GM12891 (cell line): ENCODE data around the gene CDH5.

Source experiments
- DNase-seq: peaks from one replicate; pipeline ENCODE4 v3.0.0; 2011; ENCODE audit warnings: low spot score; ENCODE audit not compliant: insufficient read length
- FAIRE-seq: peaks from 2 replicates; lab custom pipeline; 2011; peaks lifted over from hg19 to GRCh38; lab: Jason Lieb, UNC
- PAX5 ChIP-seq: IDR thresholded peaks from 2 replicates; pipeline ENCODE4 v1.6.1; 2011; ENCODE audit warnings: low read length, moderate library complexity, mild to moderate bottlenecking; ENCODE audit not compliant: insufficient read depth, severe bottlenecking
- POLR2A ChIP-seq: IDR thresholded peaks from 2 replicates; pipeline ENCODE4 v1.6.1; 2011; ENCODE audit warnings: low read depth, low read length, control low read depth
- POLR2AphosphoS5 ChIP-seq: IDR thresholded peaks from 2 replicates; pipeline ENCODE4 v1.6.1; 2011; ENCODE audit warnings: low read depth, low read length, control low read depth
- POU2F2 ChIP-seq: IDR thresholded peaks from 2 replicates; pipeline ENCODE4 v1.6.1; 2011; ENCODE audit warnings: low read depth, mild to moderate bottlenecking, control low read depth, low read length, moderate library complexity
- SPI1 ChIP-seq: IDR thresholded peaks from 2 replicates; pipeline ENCODE4 v1.6.1; 2011; ENCODE audit warnings: low read depth, low read length, control low read depth
- TAF1 ChIP-seq: IDR thresholded peaks from 2 replicates; pipeline ENCODE4 v1.6.1; 2011; ENCODE audit warnings: low read depth, low read length, control low read depth

CDH5 gene

DNA sequence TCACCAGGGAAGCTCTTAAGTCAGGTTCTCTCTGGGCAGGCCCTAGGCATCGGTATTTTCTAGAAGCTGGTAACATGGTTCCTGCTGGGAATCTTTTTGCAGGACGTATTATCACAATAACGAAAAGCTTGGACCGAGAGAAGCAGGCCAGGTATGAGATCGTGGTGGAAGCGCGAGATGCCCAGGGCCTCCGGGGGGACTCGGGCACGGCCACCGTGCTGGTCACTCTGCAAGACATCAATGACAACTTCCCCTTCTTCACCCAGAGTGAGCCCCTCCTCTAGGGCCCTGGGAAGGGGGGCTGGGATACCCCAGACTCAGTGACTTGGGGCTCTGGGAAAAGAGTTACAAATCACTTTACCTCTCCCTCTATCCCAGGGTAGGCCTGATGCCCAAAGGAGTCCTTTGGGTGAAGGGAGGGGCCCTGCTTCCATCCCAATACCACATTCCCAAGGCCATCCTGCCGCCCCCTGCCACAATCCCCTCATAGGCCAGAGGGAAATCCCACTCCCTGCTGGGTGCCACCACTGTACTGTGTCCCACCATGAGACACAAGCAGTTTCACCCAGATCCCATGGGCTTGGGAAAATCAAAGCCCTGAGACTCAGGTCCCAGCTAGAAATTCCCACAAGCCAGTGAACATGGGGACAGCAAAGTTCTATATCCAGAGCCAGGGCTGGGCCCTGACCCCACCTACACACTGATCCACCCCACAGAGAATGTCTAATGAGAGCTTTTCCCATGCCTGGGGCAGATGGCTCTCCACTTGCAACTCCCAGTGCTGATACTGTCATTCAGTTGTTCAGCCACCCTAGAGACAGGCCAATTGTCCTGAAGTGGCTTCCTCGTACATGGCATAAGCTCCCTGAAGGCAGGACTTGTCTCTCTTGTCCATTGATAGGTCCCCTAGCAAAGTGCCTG lies 23.0 kb downstream of the CDH5 start:
- DNase-seq (no peak), FAIRE-seq (no peak)
- no peak for TF ChIP-seq TAF1
- TF ChIP-seq POLR2AphosphoS5 = no peak
- TF ChIP-seq POLR2A = no peak
- TF ChIP-seq POU2F2 = no peak
- TF ChIP-seq PAX5 = no peak
- TF ChIP-seq SPI1 = no peak

DNA sequence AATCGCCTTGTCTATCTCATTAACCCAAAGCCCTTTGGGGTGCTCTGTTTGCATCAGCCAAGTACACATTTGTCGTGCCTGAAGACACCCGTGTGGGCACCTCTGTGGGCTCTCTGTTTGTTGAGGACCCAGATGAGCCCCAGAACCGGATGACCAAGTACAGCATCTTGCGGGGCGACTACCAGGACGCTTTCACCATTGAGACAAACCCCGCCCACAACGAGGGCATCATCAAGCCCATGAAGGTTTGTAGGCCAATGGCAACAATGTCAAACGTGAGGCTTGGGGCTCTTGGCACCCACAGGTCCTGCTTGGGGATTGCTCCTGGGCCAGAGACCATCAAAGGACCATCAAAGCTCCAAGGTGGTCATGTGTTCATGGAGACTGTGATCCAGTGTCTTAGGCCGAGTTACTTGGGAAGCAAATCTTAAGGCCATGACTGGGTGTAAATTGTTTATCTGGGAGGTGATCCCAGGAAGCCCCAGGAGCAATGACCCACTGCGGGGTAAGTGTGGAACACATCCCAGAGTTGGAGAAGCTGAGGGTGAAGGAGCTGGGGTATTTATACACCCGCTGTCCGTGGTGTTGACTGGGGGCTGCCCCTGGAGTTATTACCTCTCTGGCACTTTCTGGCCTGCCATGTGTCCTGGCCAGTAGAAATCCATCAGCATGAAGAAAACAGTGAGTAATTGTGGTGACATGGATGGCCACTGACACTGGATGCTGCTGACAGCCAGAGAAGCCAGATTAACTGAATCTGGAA lies 24.0 kb downstream of the CDH5 start:
- DNase-seq = no peak
- no peak for FAIRE-seq
- no peak for TF ChIP-seq TAF1
- no peak for TF ChIP-seq POU2F2
- TF ChIP-seq POLR2AphosphoS5 = no peak
- no peak for TF ChIP-seq POLR2A
- TF ChIP-seq PAX5 = no peak
- TF ChIP-seq SPI1 = no peak

DNA sequence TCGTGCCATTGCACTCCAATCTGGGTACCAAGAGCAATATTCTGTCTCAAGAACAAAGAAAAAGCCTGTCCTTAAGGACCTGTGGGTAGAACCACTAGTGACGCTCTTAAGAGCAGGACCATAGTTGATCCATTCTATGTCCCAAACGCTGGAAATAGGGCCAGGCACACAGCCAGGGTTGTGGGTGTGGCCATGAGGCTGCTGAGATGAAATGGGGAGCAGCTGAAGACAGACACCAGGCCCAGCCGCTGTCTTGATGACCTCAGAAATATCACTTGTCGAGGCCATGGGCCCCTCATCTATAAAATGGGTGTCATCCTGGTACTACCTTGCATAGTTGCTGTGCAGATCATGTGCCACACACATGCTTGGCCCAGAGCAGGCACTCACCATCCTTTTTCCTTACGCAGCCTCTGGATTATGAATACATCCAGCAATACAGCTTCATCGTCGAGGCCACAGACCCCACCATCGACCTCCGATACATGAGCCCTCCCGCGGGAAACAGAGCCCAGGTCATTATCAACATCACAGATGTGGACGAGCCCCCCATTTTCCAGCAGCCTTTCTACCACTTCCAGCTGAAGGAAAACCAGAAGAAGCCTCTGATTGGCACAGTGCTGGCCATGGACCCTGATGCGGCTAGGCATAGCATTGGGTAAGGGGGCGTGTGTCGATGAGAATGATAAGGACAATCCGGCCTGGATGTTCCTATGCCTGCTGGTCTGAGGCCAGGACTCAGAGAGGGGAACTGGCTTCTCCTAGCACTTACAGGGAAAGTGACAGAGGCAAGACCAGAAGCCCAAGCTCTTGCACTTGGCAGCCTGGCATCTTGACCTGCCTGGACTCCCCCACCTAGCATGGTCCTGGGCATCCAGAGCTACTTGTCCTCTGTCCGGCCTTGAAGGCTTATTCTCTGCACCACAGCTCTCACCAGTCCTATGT lies 25.5 kb downstream of the CDH5 start:
- no peak for TF ChIP-seq TAF1
- TF ChIP-seq SPI1 = no peak
- no peak for TF ChIP-seq POLR2AphosphoS5
- no peak for TF ChIP-seq POLR2A
- TF ChIP-seq PAX5 = no peak
- no peak for TF ChIP-seq POU2F2
- no peak for DNase-seq
- no peak for FAIRE-seq

DNA sequence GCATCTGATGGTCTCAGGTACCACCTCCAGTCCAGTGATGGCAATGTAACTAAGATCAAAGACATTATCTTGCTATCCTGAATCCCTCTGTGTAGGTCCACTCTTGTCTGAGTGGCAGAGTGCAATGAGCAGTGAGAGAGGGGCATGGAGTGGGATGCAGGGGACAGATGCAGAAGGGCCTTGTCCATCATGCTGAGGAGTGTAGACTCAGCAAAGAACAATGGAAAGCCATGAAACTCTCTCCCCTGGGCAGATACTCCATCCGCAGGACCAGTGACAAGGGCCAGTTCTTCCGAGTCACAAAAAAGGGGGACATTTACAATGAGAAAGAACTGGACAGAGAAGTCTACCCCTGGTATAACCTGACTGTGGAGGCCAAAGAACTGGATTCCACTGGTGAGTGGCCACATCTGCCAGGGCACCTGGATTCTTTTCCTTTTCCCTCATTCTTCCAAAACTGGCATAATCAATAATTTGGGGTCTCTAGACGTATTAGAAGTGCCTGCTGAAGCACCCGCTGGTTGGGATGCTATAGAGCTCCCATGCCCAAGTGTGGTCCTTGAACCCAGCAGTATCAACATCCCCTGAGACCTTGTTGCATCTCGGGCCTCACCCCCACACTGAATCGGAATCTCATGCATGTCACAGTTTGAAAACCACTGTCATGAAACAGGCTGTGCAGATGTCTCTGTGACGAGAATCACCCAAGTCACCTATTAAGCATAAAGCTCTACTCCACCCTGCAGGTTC lies 29.5 kb downstream of the CDH5 start:
- FAIRE-seq (no peak), DNase-seq (no peak)
- TF ChIP-seq POLR2AphosphoS5 (no peak), PAX5 (no peak), POLR2A (no peak), TAF1 (no peak), POU2F2 (no peak)

DNA sequence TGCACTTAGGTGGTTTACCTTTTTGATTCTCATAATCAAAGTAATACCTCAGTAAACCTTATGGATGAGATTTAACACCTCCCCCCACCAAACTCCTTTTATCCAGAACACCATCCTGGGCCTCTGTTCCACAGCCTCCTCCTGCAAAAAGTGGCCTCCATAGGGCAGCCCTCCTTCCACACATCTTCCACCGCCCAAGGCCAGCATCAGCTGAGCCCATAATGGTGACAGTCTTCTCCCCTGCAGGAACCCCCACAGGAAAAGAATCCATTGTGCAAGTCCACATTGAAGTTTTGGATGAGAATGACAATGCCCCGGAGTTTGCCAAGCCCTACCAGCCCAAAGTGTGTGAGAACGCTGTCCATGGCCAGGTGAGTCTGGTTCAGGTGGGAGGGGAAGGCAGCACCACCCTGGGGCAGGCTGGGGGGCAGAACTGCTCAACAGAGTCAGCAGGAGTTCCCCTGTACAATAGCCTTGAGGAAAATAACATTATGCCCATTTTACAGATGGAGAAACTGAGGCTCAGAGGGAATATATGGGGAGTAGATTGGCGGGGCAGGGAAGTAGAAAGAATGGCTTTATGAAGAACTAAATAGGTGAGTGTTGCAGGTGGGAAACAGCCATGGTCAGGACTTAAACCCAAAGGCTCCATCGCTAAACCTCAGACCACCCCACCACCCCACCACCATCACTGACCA lies 31.4 kb downstream of the CDH5 start:
- no peak for DNase-seq
- FAIRE-seq = no peak
- TF ChIP-seq PAX5 = no peak
- TF ChIP-seq SPI1 = no peak
- no peak for TF ChIP-seq POU2F2
- TF ChIP-seq POLR2AphosphoS5 = no peak
- no peak for TF ChIP-seq POLR2A

DNA sequence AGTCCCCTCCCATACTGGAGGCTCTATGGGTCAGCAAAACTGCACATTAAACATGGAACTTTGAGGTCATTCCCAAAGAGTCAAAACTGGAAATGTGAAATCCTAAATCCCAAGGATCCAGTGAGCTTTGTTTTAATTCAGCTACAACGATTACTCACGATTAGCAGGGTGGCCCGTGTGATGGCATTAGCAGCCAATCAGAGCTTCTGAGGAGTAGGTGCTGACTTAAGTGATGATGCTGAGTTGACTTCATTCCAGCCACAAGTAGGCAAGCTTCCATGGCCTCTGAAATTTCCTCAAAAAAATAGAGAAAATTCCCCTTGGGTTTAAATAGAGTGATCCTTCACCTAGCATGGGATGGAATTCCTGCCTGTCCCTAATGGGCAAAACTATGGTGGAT lies 32.5 kb downstream of the CDH5 start:
- DNase-seq (no peak), FAIRE-seq (no peak)
- TF ChIP-seq POU2F2 = no peak
- TF ChIP-seq TAF1 = no peak
- TF ChIP-seq POLR2A = no peak
- TF ChIP-seq SPI1 = no peak
- TF ChIP-seq PAX5 = no peak
- TF ChIP-seq POLR2AphosphoS5 = no peak

DNA sequence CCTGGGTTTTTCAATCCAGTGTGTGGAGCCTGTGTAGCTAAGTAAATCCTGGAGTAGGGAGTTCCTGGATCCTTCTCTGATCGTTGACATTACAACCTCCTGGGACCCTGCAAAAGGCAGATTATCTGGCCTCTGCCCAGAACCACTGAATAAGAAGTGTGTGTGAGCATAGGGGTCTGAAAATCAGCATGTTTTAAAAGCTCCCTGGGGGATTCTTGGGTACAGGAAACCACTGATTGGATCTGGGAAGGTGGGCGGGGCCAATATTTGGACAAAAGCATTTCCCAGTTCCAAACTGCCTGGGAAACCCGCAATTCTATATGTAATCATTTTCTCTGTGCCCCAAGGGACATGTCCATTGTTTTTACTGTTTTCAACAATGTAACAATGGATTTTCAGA lies 33.4 kb downstream of the CDH5 start:
- DNase-seq = no peak
- FAIRE-seq = no peak
- TF ChIP-seq SPI1 = no peak

DNA sequence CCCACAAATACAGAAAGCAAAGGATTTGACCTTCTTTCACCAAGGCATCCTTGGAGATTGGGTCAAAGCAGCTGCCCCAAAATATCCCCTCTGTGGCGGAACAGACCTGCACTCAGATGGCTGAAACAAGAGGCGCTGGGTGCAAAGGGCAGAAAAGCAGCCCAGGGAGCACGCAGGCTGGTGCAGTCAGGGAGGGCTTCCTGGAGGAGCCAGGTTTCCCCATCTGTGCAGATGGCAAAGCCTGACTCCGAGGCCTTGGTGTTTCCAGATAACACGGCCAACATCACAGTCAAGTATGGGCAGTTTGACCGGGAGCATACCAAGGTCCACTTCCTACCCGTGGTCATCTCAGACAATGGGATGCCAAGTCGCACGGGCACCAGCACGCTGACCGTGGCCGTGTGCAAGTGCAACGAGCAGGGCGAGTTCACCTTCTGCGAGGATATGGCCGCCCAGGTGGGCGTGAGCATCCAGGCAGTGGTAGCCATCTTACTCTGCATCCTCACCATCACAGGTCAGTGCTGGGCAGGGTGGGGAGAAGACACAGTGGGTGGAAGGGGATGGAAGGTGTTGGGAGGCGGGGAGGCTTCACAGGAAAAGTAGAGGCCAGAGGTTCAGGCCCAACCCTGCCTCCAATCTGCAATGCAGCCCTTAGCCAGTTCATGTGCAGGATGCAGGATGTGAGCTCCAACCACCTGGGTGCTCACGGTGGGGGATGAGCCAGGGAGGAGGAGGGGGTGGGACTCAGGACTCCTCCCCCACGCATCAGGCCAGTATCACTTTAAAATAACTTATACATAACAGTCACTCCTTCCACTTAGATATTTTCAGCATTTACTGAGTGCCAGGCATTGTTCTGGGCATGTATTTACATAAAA lies 34.3 kb downstream of the CDH5 start:
- TF ChIP-seq SPI1 (no peak), POLR2AphosphoS5 (no peak), POLR2A (no peak), TAF1 (no peak), PAX5 (no peak), POU2F2 (no peak)
- DNase-seq = no peak
- FAIRE-seq = no peak
